C1 segment of cervical spinal cord (tissue), 14 donors: ENCODE results near the gene DNMT3A.

Experiments
- DNase-seq, 14 donors: peaks; one replicate each; lab custom pipeline; 2025; lab: John Stamatoyannopoulos, UW

DNMT3A gene

GRCh38 chr2:25243995-25244394 is 97.7 kb downstream of the DNMT3A start:
- DNase-seq = no peak

- DNase-seq = no peak
Measured at GRCh38 chr2:25241452-25241851, 100.3 kb downstream of the DNMT3A start.

- no peak for DNase-seq
Measured at GRCh38 chr2:25240636-25241035, 101.1 kb downstream of the DNMT3A start.

- no peak for DNase-seq
Measured at GRCh38 chr2:25238920-25239319, 102.8 kb downstream of the DNMT3A start.

GRCh38 chr2:25237764-25238163 is 104.0 kb downstream of the DNMT3A start:
- DNase-seq = no peak

- DNase-seq = no peak
Measured at GRCh38 chr2:25236736-25237135, 105.0 kb downstream of the DNMT3A start.

- peak in 7 of 14 donors; percentile 17 to 27 (median 22) for DNase-seq
Measured at GRCh38 chr2:25234738-25235137, 107.0 kb downstream of the DNMT3A start.

- peak in 1 of 14 donors; percentile 100 for DNase-seq
Measured at GRCh38 chr2:25233916-25234605, 107.7 kb downstream of the DNMT3A start.

GRCh38 chr2:25232248-25232825 is 109.4 kb downstream of the DNMT3A start:
- DNase-seq = no peak

GRCh38 chr2:25230948-25231311 is 110.8 kb downstream of the DNMT3A start:
- DNase-seq = no peak

GRCh38 chr2:25230198-25230947 is 111.4 kb downstream of the DNMT3A start:
- DNase-seq = peak in 1 of 14 donors; percentile 44

- peak in 1 of 14 donors; percentile 36 for DNase-seq
Measured at GRCh38 chr2:25229279-25230197, 112.2 kb downstream of the DNMT3A start.

- peak in 11 of 14 donors; percentile 17 to 67 (median 41) for DNase-seq
Measured at GRCh38 chr2:25228848-25229278, 112.9 kb downstream of the DNMT3A start.

- no peak for DNase-seq
Measured at GRCh38 chr2:25227576-25227975, 114.1 kb downstream of the DNMT3A start.

GRCh38 chr2:25226827-25227226 is 114.9 kb downstream of the DNMT3A start:
- no peak for DNase-seq

- no peak for DNase-seq
Measured at GRCh38 chr2:25222477-25223121, 119.1 kb downstream of the DNMT3A start.

- DNase-seq = no peak
Measured at GRCh38 chr2:25221579-25221978, 120.1 kb downstream of the DNMT3A start.

GRCh38 chr2:25220313-25220712 is 121.4 kb downstream of the DNMT3A start:
- DNase-seq = no peak

GRCh38 chr2:25219621-25220020 is 122.1 kb downstream of the DNMT3A start:
- no peak for DNase-seq

GRCh38 chr2:25218100-25218499 is 123.6 kb downstream of the DNMT3A start:
- no peak for DNase-seq
